GM23338 (cell line): ENCODE data around the gene DOCK3. TPM values are rescaled to one million over a fixed set of nuclear protein-coding genes. Genes with fewer than 3 reads are reported as not detected.
A peak's percentile ranks its signal among the peaks of the same experiment; 100 is the strongest.

Experiments
- ATAC-seq: fragments of 200-7000 bp; cut with Tn5 transposase; 3 replicates; pipeline ENCODE4 v1.9.1; 2020
- DNase-seq: peaks from one replicate; pipeline ENCODE4 v3.0.0-alpha.2; 2015; ENCODE audit warnings: low spot score
- H2AFZ ChIP-seq: fragments of 200-600 bp; sonication (generic); 2 replicates; pipeline ENCODE4 v1.8.0; 2016; ENCODE audit warnings: antibody characterized with exemption, mild to moderate bottlenecking, moderate library complexity
- H3F3A ChIP-seq: fragments of 200-600 bp; sonication (generic); replicated peaks from 2 replicates; pipeline ENCODE4 v1.8.0; 2017; ENCODE audit warnings: antibody characterized with exemption, mixed run types, low read depth
- H3K27ac ChIP-seq: fragments of 200-600 bp; sonication (generic); 2 replicates; pipeline ENCODE4 v1.6.1; 2016; ENCODE audit warnings: low read depth
- H3K27me3 ChIP-seq: fragments of 200-600 bp; sonication (generic); 2 replicates; pipeline ENCODE4 v1.8.0; 2016; ENCODE audit warnings: mild to moderate bottlenecking, mixed run types, moderate library complexity; ENCODE audit not compliant: insufficient read depth
- H3K36me3 ChIP-seq: fragments of 200-600 bp; sonication (generic); 2 replicates; pipeline ENCODE4 v1.8.0; 2016; ENCODE audit warnings: mild to moderate bottlenecking; ENCODE audit not compliant: insufficient read depth
- H3K4me1 ChIP-seq: fragments of 200-600 bp; sonication (generic); 2 replicates; pipeline ENCODE4 v1.8.0; 2016; ENCODE audit warnings: mild to moderate bottlenecking, moderate library complexity; ENCODE audit not compliant: insufficient read depth
- H3K4me2 ChIP-seq: fragments of 200-600 bp; sonication (generic); 2 replicates; pipeline ENCODE4 v1.7.1; 2017; ENCODE audit warnings: mixed run types
- H3K4me3 ChIP-seq: fragments of 200-600 bp; sonication (generic); 2 replicates; pipeline ENCODE4 v1.6.1; 2016; ENCODE audit warnings: mixed run types
- H3K79me2 ChIP-seq: fragments of 200-600 bp; sonication (generic); replicated peaks from 2 replicates; pipeline ENCODE4 v1.8.0; 2017; ENCODE audit warnings: mild to moderate bottlenecking; ENCODE audit not compliant: insufficient read depth
- H3K9me2 ChIP-seq: fragments of 200-600 bp; sonication (generic); 2 replicates; pipeline ENCODE4 v1.8.0; 2017; ENCODE audit not compliant: insufficient read depth
- H4K20me1 ChIP-seq: fragments of 200-600 bp; sonication (generic); replicated peaks from 2 replicates; pipeline ENCODE4 v1.8.0; 2017; ENCODE audit warnings: mild to moderate bottlenecking; ENCODE audit not compliant: insufficient read depth
- H3K27ac Mint-ChIP-seq: 2 replicates; pipeline ENCODE4 v1.8.0; 2020; ENCODE audit warnings: inconsistent platforms, mild to moderate bottlenecking, moderate library complexity, mixed read lengths
- H3K27me3 Mint-ChIP-seq: 3 replicates; pipeline ENCODE4 v1.8.0; 2022; ENCODE audit warnings: low read depth, mild to moderate bottlenecking, moderate library complexity, mixed read lengths, inconsistent platforms; ENCODE audit not compliant: insufficient read depth, poor library complexity
- H3K36me3 Mint-ChIP-seq: 3 replicates; pipeline ENCODE4 v1.8.0; 2021; ENCODE audit warnings: low read depth, mild to moderate bottlenecking, inconsistent platforms, moderate library complexity, mixed read lengths
- H3K4me1 Mint-ChIP-seq: 3 replicates; pipeline ENCODE4 v1.8.0; 2020; ENCODE audit warnings: mild to moderate bottlenecking, inconsistent platforms, mixed read lengths
- H3K4me3 Mint-ChIP-seq: 3 replicates; pipeline ENCODE4 v1.8.0; 2021; ENCODE audit warnings: moderate library complexity, mild to moderate bottlenecking, inconsistent platforms, mixed read lengths
- H3K9me3 Mint-ChIP-seq: 3 replicates; pipeline ENCODE4 v1.8.0; 2020; ENCODE audit warnings: moderate library complexity, mild to moderate bottlenecking, inconsistent platforms, mixed read lengths
- EZH2 ChIP-seq: fragments of 200-600 bp; sonication (generic); IDR thresholded peaks from one replicate; pipeline ENCODE4 v1.8.0; 2017; ENCODE audit warnings: antibody characterized with exemption, mild to moderate bottlenecking, low read depth; ENCODE audit not compliant: unreplicated experiment
- EZH2phosphoT487 ChIP-seq: fragments of 200-600 bp; sonication (generic); IDR thresholded peaks from one replicate; pipeline ENCODE4 v1.8.1; 2018; ENCODE audit warnings: antibody characterized with exemption; ENCODE audit not compliant: unreplicated experiment
- JUNB ChIP-seq: IDR thresholded peaks from one replicate; pipeline ENCODE4 v1.6.1; 2016; ENCODE audit warnings: antibody characterized with exemption; ENCODE audit not compliant: unreplicated experiment
- POLR2AphosphoS5 ChIP-seq: IDR thresholded peaks from 2 replicates; pipeline ENCODE4 v1.6.1; 2016; ENCODE audit warnings: antibody characterized with exemption, low read depth
- ZNF114 ChIP-seq: fragments of 250-450 bp; sonication (Bioruptor Pico); IDR thresholded peaks from 2 replicates; pipeline ENCODE4 v1.5.0; 2020; ENCODE audit warnings: mild to moderate bottlenecking, moderate library complexity
- polyA plus RNA-seq: library from polyadenylated mRNA; unstranded; fragments of >200 nt; fragmentation: Nextera tagmentation; extraction: Ambion mirVana; gene quantifications from 2 replicates; pipeline ENCODE4 v1.2.1, GENCODE V29; 2016
- total RNA-seq: library from RNA; depleted of rRNA; stranded (reverse); fragments of >200 nt; shearing (Covaris generic); gene quantifications from 2 replicates; pipeline ENCODE4 v1.2.3, GENCODE V29; 2014
- TF ChIP-seq, protein P1 (sequence below), 2 experiments: fragments of 200-600 bp in 1 of 2; sonication (generic) in 1 of 2; conservative IDR thresholded peaks; 2 replicates each; pipeline versions ENCODE4 v1.5.1 to v1.6.1; 2016 to 2017; ENCODE audit warnings: antibody characterized with exemption in 2 of 2, low read depth in 2 of 2, mild to moderate bottlenecking in 2 of 2, moderate library complexity in 1 of 2

The DOCK3 gene
- total and polyA plus RNA-seq, 2 experiments from 2014 or later, result 2.4 to 5.6 TPM

DNA sequence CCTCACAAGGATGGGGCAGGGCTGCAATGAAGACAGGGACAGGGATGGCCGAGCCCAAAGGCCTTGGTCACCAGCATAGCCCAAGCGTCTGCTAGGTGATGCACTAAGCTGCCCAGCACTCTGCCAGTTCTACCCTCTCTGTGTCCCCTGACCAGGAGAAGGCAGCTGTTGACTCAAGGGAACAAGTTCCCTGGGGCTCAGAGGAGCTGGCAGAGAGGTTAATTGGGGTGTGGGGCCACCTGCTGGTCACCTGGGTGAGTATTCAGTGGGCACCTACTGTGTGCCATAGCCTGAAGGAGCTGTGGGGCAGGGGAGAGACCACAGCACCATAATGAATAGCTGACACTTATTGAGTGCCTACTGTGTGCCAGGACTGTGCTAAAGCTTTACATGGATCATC is 22.0 kb upstream of the DOCK3 start:
- Histone ChIP-seq H3K4me1 (peaks cover 13% of the 10 kb centered on the region), H2AFZ (no peak overlapping the region), H3K79me2 (no peaks in the 10 kb centered on the region), H3K4me2 (no peak overlapping the region), H3K27me3 (no peaks in the 10 kb centered on the region), H3K9me2 (no peaks in the 10 kb centered on the region), H4K20me1 (no peaks in the 10 kb centered on the region), H3K4me3 (no peak overlapping the region), H3K36me3 (no peaks in the 10 kb centered on the region), H3F3A (0 out of 2 replicates have a peak, but pooled peaks cover 5% of the 10 kb centered on the region), H3K27ac (peak overlapping the region; percentile 63; the same call in 1 of the 2 replicates)
- Mint-ChIP-seq H3K27ac (no peak overlapping the region), H3K36me3 (no peaks in the 10 kb centered on the region; the same call in 2 of the 3 replicates), H3K27me3 (peaks cover 8% of the 10 kb centered on the region), H3K4me3 (no peak overlapping the region), H3K9me3 (no peaks in the 10 kb centered on the region), H3K4me1 (peaks cover 29% of the 10 kb centered on the region)
- no peak for TF ChIP-seq ZNF114 (CRISPR knock-in tag)
- TF ChIP-seq, protein P1, sequence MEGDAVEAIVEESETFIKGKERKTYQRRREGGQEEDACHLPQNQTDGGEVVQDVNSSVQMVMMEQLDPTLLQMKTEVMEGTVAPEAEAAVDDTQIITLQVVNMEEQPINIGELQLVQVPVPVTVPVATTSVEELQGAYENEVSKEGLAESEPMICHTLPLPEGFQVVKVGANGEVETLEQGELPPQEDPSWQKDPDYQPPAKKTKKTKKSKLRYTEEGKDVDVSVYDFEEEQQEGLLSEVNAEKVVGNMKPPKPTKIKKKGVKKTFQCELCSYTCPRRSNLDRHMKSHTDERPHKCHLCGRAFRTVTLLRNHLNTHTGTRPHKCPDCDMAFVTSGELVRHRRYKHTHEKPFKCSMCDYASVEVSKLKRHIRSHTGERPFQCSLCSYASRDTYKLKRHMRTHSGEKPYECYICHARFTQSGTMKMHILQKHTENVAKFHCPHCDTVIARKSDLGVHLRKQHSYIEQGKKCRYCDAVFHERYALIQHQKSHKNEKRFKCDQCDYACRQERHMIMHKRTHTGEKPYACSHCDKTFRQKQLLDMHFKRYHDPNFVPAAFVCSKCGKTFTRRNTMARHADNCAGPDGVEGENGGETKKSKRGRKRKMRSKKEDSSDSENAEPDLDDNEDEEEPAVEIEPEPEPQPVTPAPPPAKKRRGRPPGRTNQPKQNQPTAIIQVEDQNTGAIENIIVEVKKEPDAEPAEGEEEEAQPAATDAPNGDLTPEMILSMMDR (conservative IDR thresholded peaks at IDR 0.05; ENCODE audit: low read depth in 2 of 2), result peak; percentile 77 to 89
- ATAC-seq (peak; percentile 77), DNase-seq (peak; percentile 77)

DNA sequence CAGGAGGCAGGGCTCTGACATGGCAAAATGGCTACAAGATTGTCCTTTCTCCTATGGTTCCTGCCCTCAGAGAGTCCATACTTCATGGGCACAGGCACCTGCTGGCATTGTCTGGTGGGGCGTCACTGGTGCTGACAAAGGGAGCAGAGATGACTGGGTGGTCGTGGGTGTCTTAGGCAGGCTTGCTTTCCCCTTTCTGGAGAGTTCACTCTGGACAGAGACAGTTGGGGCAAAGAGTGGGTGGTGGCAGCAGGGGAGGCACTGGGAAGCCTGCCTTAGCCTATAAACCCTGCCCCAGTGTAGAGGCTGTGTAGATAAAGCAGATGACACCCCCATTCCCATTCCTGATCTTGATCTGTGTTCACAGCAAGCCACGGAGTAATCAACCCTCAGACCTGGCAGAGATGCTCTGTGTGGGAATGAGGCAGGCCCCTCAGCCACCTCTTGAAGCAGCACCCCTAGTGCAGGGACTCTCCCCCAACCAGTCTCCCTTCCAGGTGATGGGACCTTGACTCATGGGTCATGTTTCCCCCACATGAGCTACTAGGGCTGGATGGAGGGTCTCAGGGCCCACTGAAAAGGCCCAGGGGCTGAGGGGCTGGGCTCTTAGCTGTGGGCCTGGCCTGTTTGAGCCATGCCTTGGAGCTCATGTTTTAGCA is 20.7 kb upstream of the DOCK3 start:
- Histone ChIP-seq H3K9me2 (no peaks in the 10 kb centered on the region; the same call in 1 of the 2 replicates), H2AFZ (no peak overlapping the region), H4K20me1 (no peaks in the 10 kb centered on the region), H3K4me1 (peaks cover 13% of the 10 kb centered on the region), H3K4me3 (no peak overlapping the region), H3K27ac (no peak overlapping the region), H3K36me3 (no peaks in the 10 kb centered on the region), H3K27me3 (no peaks in the 10 kb centered on the region), H3K79me2 (no peaks in the 10 kb centered on the region), H3F3A (0 out of 2 replicates have a peak, but pooled peaks cover 5% of the 10 kb centered on the region), H3K4me2 (no peak overlapping the region)
- Mint-ChIP-seq H3K4me3 (no peak overlapping the region), H3K9me3 (no peaks in the 10 kb centered on the region), H3K4me1 (peaks cover 24% of the 10 kb centered on the region), H3K36me3 (no peaks in the 10 kb centered on the region; the same call in 2 of the 3 replicates), H3K27ac (no peak overlapping the region), H3K27me3 (peaks cover 10% of the 10 kb centered on the region)
- no peak for DNase-seq
- TF ChIP-seq EZH2, result no peak
- TF ChIP-seq EZH2phosphoT487, result no peak
- TF ChIP-seq JUNB, result no peak
- no peak for TF ChIP-seq POLR2AphosphoS5
- ATAC-seq, result no peak
